Hippocampal formation (tissue), 2 donors: ENCODE measurements around the gene GPR21.
A peak's percentile ranks its signal among the peaks of the same experiment; 100 is the strongest.

Experiments used
- DNase-seq, 2 donors: peaks; one replicate each; lab custom pipeline; 2025; lab: John Stamatoyannopoulos, UW

The GPR21 gene, protein sequence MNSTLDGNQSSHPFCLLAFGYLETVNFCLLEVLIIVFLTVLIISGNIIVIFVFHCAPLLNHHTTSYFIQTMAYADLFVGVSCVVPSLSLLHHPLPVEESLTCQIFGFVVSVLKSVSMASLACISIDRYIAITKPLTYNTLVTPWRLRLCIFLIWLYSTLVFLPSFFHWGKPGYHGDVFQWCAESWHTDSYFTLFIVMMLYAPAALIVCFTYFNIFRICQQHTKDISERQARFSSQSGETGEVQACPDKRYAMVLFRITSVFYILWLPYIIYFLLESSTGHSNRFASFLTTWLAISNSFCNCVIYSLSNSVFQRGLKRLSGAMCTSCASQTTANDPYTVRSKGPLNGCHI

DNA sequence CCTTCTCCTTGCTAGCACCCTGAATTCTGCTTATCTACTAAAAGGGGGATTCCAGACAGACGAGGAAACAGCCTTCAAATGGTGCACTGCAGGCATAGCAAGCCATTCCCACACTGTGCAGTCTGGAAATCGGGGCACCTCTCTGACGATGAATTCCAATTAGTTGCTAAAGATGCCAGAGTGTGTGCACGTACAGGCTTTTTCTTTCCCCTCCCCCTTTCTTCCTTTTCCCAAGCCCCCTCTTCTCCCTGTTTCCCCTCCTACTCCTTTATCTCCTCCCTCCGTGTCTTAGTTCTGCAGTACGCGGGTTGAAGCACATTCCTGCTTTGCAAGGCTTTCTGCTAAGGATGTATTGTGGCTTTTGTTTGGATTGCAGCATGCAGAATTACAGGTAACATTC lies at the start of gene GPR21:
Gene GPR21 (plus strand): TSS at position 316 of the 400 bp plus-strand sequence. CDS start 900 bp downstream, outside the sequence.
- peak; percentile 18 to 38 for DNase-seq

DNA sequence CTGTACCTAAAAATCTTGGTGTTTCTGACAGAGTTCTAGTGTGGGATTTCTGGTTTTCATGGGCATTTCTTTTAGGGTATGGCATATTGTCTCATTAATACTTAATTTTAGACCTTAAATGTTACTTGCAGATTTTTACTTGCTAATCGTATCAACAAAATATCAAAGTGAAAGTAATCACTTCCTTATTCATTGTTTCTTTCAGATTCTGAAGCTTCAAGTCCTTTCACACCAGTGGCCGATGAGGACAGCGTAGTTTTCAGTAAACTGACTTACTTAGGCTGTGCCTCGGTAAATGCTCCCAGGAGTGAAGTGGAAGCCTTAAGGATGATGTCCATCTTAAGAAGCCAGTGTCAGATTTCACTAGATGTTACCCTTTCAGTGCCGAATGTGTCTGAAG lies 47.5 kb upstream of the GPR21 start:
- no peak for DNase-seq

DNA sequence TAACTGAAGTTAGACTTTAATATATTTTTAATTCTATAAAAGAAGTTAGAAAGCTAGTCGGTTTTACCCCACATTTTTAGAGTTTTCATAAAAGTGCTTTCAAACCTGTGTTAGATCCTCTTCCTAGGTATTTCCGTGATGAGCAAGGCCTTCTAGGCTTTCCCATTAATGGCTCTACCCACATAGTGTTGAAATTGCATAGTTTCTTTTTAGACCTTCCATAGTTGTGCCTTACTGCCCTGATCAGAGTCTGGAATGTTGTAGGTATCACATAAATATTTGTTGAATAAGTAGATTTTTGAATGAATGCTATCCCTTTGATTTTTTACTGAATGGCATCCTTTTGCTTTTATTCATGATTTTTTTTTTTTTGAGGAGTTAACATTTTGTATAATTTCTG lies 45.3 kb upstream of the GPR21 start:
- DNase-seq: no peak

DNA sequence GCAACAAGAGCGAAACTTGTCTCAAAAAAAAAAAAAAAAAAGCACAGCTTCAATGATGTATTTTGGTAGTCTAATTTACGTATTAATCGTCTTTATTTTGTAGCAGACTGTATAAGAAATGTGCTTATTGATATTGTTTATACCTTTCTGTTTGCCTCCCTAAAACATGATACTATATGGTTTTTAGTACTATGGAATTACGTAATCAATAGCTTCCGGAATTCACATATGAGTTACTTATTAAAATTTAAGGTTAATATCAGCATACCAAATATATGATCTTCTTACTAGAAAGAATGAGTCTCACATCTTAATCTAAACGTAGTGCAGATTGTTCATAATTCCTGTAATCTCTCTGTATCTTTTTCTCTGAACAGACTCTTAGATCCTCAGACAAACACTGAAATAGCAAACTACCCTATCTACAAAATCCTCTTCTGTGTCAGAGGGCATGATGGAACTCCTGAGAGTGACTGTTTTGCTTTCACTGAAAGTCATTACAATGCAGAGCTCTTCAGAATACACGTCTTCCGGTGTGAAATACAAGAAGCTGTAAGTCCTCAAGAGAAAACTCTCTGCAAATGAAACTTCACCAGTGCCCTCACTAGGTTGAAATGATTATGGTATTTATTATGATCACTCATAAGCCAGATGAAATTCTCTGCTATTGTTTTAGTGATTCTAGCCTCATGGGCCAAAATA lies 44.4 kb upstream of the GPR21 start:
- DNase-seq: no peak

DNA sequence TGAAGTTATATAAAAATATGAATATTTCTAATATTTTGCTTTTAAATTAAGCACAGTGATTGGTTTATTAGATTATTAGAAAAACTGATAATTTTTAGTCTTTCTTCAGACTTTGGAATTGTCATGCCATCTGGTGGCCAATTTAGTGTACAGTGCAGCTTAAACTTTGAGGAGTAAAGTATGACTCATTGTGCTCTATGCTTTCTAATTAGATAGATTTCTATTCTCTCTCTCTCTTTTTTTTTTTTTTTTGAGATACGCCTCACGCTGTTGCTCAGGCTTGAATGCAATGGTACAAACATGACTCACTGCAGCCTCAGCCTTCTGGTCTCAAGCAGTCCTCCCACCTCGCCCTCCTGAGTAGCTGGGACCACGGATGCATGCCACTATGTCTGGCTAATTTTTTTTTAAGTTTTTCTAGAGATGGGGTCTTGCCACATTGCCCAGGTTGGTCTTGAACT lies 42.1 kb upstream of the GPR21 start:
- DNase-seq: peak in 1 of 2 donors; percentile 47

DNA sequence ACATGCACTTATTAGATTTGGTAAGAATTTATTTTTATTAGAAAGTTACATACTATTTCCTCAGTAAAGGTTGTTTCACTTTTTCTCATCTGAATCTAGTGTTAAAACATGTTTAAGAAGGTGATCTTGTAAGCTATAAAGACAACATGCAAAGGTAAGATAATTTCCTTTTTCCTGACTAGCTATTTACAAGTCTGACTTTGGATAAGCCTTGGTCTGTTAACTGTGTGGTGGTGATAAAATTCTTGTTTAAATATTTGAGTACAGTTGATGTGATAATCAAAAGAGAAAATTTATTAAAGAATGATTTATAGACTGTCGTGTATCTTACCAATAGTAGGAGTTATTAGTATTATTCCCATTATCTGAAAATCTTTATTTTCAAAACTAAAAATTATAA lies 36.9 kb upstream of the GPR21 start:
- DNase-seq: no peak

DNA sequence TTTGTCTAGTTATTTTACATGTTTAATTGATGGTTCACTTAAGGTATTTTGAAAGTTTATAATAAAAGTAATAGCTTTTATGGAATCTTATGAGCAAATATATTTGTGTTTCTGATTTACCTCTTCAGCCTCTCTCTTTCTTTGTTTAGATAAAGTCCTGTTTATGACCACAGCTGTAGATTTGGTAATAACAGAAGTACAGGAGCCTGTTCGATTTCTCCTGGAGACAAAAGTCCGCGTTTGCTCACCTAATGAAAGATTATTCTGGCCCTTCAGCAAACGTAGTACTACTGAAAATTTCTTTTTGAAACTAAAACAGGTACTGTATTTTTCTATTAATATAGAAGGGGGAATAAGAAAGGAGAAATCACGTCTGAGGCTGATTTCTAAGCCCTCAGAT lies 35.0 kb upstream of the GPR21 start:
- no peak for DNase-seq

DNA sequence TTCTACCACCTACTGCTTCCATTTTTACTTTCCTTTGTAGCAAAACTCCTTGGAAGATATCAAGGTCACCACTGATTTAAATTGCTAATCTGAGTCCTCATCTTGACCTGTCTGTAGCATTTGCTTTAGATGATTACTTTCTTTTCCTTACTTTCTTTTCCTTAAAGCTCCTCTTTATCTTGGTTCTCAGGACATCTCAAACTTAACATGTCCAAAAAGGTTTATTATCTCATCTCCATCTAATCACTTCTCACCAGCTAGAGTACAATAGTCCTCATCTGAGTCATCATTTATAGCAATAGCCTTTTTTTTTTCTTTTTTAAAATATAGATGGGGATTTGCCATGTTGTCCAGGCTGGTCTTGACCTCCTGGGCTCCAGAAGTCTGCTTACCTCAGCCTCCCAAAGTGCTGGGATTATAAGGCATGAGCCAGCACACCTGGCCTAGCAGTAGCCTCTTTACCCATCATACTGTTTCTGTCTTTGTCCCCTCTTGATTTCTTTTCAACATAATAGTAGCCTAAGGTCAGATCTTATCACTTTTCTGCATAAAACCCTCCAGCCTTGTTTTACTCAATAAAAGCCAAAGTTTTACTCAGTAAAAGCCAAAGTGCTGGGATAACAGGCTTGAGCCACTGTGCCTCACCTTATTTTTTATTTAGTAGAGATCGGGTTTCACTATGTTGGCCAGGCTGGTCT lies 32.9 kb upstream of the GPR21 start:
- no peak for DNase-seq

DNA sequence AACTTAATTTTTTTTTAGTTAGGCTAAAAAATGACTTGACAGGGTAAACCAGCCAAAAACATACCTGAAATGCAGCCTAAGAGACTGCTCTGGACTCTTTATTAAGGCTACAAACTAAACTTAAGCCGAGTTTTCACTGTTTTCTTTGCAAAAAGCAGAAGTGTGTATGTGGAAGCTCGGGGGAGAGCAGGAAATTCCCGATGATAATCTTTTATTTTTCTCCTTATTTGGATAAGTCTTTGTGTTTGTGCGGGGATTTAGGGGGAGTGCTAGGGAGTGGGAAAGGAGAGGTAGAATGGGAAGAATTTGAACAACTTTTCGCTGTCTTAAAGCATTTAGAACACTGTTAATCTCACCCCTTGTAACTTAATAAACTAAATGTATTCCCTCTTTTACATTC lies 30.7 kb upstream of the GPR21 start:
- no peak for DNase-seq

DNA sequence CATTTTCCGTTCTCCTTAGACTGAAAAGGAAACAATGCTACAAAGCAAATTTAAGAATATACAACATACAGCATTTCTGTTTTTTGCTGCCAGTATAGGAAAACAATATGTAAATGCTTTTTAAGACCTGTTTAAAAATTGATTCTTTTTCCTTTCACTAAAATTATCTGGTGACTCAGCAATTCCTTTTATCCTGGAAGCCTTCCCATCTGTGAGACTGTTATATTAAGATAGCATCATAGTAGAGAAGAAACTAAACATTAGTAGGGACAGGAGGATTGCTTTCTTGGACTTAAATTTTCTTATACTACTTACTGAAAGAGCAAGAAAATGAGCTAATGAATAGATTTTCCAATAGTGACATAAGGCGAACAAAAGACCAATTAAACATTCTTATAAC lies 30.0 kb upstream of the GPR21 start:
- no peak for DNase-seq

DNA sequence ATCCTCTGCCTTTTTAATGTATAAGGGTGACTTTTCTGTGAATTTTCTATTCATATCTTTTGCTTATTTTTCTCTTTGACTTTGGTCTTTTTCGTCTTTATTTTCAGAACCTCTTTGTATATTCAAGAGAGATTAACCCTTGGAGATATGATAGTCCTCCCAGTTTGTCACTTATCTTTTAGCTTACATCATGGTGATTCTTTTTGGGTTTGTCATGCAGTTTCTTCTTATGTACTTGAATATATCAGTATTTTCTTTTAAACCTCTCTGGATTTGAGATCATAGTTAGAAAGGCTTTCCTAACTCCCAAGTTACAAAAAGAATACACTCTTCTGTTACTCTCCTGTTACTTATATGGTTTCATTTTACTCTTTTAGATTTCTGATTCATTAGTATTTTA lies 27.5 kb upstream of the GPR21 start:
- DNase-seq: no peak

DNA sequence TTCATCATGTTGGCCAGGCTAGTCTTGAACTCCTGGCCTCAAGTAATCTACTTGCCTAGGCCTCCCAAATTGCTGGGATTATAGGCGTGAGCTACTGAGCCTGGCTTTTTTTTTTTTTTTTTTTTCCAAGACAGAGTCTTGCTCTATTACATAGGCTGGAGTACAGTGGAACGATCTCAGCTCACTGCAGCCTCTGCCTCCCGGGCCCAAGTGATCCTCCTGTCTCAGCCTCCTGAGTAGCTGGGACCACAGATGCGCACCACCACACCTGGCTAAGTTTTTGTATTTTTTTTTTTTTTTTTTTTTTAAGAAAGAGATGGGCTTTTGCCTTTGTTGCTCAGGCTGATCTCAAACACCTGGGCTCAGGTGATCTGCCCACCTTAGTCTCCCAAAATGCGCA lies 26.2 kb upstream of the GPR21 start:
- no peak for DNase-seq

DNA sequence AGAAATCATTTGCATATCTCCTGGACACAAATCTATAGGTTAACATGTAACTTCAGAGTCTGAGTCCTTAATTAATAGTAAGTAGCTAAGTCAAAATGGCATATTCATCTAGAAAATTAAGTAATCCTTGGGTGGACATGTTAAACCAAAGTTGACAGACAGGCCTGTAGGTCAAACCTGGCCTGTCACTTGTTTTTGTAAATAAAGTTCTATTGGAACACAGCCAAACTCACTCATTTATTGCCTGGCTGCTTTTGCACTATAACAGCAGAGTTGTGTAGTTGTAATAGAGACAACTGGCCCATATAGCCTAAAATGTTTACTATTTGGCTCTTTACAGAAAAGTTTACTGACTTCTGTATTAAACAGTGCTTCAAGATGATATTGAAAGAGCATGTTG lies 24.6 kb upstream of the GPR21 start:
- no peak for DNase-seq

DNA sequence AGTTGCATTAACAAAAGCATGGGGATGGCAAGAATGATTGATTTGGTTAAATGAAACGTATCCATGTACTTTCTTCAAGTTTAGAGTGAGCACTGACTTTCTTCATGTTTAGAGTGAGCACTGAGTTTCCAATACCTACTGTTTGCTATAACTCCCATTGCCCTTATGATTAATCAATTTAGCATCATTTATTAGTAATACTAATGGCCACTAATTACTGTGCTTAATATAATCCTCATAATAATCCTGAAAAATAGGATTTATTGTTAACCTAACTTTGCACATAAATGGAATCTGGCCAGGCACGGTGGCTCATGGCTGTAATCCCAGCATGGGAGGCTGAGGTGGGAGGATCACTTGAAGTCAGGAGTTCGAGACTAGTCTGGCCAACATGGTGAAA lies 22.1 kb upstream of the GPR21 start:
- no peak for DNase-seq

DNA sequence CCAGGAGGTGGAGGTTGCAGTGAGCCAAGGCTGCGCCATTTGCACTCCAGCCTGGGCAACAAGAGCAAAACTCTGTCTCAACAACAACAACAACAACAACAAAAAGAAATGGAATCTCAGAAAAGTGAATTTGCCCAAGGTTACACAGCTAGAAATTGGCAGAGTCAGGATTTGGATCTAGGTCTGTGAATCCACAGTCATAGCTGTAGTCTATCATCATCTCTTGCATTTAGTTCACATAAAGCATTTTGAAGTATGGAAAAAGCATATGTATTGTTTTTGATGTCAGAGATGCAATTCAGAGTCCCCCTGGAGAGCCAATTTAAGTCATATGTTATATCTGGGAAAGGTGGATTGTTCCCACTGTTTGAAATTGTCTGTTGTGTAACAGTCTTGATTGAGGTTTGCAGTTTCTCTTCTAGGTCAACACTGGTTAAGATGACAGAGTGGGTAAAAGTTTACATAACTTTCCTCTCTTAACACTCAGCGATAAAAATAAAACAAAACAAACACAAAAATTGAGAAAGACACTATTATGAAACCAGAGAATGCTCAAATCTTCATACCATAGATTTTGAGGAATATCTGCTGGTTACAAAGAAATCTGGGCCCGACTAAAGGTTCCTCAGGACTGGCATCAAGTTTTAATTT lies 21.5 kb upstream of the GPR21 start:
- DNase-seq: no peak

DNA sequence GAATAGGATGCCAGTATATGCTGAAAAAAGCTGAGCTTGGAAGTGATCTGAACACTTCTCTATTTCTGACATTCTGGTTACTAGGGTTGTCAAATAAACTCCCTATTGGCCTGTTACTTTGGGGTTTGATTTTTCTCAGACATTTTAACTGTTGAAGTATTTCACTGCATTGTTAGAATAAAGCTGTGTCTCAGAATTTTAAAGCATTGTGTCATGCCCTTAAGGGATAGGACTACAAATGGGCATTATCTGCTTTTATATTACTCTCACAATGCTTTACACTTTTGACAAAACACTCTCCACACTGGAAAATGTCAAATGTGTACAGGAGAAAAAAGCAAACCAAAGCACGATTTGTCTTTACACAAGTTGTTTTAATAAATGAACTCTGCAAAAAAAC lies 16.8 kb upstream of the GPR21 start:
- no peak for DNase-seq

DNA sequence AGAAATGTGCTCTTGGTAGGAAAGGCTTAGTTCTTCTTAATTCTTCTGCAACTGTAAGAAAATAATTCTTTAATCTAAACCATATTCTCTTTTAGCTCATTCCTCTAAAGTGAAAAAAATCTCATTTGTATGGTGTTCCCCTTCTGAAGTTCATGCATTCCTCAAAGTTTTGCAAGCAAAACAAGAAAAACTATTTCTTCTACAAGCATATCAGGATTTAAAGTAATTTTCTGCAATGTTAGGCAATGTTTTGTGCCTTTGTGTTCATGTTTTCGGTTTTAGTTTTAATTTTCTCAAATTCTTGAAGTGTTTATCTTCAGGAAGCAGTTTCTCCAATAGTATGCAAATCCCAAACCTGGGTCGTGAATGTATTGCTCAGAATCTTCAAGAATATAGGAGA lies 12.7 kb upstream of the GPR21 start:
- DNase-seq: no peak

DNA sequence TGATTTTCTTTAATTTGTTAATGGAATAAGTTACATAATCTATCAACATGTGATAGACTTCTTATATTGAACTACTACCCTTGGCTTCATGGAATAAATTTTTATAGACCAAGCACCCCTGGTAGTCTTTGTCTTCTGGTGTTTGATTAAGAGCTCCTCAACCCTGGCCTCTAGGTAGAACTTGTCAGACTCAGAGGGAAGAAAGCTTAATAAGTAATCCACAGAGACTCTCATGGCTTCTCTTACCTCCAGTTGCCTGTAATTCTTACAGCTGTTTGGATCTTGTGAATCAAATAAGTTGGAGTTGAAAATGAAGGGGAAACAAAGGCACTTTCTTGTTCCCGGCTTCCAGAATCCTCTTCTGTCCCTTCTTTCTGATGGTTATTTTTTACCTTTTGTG lies 7.0 kb upstream of the GPR21 start:
- no peak for DNase-seq

DNA sequence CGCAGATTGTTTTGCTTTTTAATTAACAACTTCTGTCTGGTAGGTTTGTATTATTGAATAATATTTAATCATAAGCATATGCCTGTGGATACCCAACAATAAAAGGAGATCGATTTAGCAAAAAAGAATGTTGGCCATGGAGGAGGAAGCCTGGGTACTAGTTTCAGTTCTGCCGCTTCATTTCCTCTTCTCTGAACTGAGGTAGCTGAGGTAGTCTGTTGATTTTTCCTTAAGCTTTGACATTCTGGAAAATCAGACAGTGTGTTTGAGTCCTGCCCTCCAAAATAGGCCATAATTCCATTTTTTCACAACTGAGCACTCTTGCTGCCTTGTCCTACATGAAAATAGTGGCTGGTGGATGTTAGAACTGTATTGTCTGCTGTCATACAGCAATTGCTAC lies 6.0 kb upstream of the GPR21 start:
- no peak for DNase-seq

DNA sequence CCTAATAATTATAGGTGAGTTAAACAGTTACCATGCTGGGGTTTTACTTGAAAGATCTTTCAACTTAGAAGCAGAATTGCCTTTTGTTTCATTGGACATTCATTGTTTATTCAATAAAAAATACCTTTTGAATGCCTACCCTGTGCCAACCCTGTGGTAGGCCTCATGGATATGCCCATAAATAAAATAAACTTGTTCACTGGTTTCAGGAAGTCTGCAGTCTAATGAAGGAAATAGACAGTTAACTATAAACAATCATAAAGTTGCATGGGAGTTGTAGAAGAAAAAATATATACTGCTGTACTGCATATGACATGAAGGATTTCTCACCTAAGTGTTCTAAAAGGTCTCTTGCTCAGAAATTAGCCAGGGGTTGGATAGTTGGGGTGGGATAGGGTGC lies 5.3 kb upstream of the GPR21 start:
- DNase-seq: no peak

DNA sequence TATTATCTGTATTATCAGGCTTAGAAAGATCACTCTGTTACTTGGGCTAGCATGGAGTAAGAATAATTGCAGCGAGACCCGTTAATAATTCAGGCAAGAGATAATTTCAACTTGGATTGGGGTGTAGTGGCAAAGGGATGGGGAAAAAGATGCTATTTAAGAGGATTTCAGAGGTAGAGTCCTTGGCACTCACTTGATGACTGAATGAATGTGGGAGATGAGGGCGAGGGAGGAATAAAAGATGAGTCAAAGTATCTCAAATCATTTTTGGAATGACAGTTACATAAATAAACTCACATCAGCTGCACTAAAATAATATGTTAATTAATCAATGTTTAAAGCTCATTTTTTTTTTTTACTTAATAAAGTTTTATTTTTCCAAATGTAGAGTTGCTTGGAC lies 4.5 kb upstream of the GPR21 start:
- no peak for DNase-seq

DNA sequence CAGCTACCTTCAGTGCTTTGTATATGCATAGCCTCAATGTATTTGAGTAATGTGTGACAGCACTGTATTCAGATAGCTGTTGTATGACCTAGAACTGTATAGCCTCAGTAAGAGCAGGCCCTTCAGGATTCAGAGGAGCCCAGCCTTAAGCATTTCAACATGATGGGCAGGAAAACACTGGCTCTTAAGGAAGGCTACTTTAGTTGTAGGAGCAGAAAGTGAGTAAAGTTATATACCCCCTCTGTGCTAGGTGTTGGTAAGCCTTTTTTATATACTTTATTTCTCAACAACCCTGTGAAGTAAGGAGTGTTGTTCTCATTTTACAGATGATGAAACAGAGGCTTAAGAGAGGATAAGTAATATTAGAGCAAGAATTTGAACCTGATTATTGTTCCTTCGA lies 1.5 kb upstream of the GPR21 start:
- no peak for DNase-seq
